ENCODE data around the gene TAS2R41. TPM values are rescaled to one million over a fixed set of nuclear protein-coding genes. Genes with fewer than 3 reads are reported as not detected.

The TAS2R41 gene
- total RNA-seq, 1 donor from 2014 or later = not detected

DNA sequence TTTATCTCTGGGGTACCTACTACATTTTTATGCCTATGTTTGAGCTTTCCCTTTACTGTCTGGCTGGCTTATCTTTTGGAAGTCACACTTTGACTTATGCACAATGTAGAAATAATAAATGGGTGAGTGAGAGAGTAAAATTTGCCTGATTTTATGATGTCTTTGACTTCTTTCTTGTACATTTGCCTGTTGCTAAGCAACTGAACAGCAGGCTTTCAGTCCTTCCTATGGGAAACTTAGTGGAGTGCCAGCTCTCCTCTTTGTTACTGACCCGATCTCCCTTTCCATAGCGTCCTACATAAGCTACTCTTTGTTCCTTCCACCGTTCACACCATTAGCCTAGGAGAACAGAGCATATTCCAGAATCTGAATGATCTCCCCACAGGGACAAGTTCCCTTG is 30.2 kb upstream of the TAS2R41 start:
- TF ChIP-seq, protein P1, sequence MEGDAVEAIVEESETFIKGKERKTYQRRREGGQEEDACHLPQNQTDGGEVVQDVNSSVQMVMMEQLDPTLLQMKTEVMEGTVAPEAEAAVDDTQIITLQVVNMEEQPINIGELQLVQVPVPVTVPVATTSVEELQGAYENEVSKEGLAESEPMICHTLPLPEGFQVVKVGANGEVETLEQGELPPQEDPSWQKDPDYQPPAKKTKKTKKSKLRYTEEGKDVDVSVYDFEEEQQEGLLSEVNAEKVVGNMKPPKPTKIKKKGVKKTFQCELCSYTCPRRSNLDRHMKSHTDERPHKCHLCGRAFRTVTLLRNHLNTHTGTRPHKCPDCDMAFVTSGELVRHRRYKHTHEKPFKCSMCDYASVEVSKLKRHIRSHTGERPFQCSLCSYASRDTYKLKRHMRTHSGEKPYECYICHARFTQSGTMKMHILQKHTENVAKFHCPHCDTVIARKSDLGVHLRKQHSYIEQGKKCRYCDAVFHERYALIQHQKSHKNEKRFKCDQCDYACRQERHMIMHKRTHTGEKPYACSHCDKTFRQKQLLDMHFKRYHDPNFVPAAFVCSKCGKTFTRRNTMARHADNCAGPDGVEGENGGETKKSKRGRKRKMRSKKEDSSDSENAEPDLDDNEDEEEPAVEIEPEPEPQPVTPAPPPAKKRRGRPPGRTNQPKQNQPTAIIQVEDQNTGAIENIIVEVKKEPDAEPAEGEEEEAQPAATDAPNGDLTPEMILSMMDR (conservative IDR thresholded peaks at IDR 0.05; ENCODE audit: low read depth, low read length) = no peak
- no peak for DNase-seq (ENCODE audit: low read depth)
- H3K4me3 ChIP-seq (ENCODE audit: low read depth, low read length) = no peak overlapping the region

DNA sequence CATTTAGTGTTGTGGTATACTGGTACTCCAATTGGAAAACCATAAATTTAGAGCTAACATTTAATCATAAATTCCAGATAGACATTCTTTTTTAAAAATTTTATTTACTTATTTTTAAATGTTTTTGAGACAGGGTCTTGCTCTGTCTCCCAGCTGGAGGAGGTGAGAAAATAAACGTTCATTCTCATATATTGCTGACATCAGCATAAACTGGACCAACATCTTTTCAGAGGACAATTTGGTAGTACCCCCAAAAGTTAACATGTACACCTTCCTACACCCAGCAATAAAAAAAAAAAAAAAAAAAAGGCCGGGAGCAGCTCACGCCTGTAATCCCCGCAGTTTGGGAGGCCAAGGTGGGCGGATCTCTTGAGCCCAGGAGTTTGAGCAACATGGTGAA is 29.2 kb upstream of the TAS2R41 start:
- no peak for DNase-seq (ENCODE audit: low read depth)
- TF ChIP-seq, protein P1 (conservative IDR thresholded peaks at IDR 0.05; ENCODE audit: low read depth, low read length) = no peak
- no peak overlapping the region for H3K4me3 ChIP-seq (ENCODE audit: low read depth, low read length)

DNA sequence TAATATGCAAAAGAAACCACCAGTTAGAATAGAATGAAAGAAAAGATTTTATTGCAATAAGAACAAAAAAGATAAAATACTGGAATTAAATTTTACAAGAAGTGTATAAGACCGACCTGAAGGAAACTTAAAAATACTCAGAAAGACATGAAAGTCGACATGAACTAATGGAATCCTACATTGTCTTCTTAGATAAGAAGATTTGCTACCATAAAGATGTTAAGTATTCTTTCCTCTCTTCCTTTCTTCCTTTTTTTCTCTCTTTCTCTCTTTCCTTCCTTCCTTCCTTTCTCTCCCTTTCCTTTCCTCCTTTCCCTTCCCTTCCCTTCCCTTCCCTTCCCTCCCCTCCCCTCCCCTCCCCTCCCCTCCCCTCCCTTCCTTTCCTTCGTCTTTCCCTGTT is 27.9 kb upstream of the TAS2R41 start:
- DNase-seq (ENCODE audit: low read depth) = no peak
- TF ChIP-seq, protein P1 (conservative IDR thresholded peaks at IDR 0.05; ENCODE audit: low read depth, low read length) = no peak
- no peak overlapping the region for H3K4me3 ChIP-seq (ENCODE audit: low read depth, low read length)

DNA sequence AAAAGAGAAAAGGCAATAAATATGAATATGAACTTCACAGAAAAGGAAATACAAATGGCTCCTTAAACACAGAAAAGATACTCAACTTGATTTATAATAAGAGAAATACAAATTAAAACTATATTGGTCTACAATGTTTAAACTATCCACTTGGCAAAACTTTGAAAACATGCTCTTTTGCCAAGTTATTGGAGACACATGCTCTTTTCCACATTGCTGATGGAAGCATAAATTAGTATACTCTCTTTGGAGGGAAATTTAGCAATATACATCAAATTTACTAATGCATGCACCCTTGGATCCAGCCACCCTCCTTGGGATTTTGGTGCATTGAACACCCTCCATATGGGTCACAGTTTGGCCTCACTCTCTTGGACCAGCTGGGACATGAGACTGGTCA is 26.6 kb upstream of the TAS2R41 start:
- TF ChIP-seq, protein P1 (conservative IDR thresholded peaks at IDR 0.05; ENCODE audit: low read depth, low read length) = no peak
- no peak for DNase-seq (ENCODE audit: low read depth)
- no peak overlapping the region for H3K4me3 ChIP-seq (ENCODE audit: low read depth, low read length)

DNA sequence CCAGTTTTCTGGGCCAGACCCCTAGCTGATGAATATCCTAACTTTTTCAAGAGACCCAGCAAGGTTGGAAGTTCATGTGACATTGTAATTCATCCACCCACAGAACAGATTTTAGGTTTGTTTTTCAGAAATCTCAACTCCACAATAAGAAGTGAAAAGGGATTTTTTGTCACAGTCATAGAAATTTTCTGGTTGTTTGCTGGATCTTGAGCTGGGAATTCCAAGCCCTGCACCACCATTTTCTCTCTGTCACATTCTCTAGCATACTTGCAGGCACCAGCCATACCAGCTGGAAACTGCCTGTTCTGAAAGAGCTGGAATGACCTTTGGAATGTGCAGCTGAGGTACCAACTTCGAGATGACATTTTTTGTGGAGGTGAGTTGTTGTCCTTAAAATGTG is 25.9 kb upstream of the TAS2R41 start:
- TF ChIP-seq, protein P1 (conservative IDR thresholded peaks at IDR 0.05; ENCODE audit: low read depth, low read length) = no peak
- DNase-seq (ENCODE audit: low read depth) = no peak
- H3K4me3 ChIP-seq (ENCODE audit: low read depth, low read length) = no peak overlapping the region

DNA sequence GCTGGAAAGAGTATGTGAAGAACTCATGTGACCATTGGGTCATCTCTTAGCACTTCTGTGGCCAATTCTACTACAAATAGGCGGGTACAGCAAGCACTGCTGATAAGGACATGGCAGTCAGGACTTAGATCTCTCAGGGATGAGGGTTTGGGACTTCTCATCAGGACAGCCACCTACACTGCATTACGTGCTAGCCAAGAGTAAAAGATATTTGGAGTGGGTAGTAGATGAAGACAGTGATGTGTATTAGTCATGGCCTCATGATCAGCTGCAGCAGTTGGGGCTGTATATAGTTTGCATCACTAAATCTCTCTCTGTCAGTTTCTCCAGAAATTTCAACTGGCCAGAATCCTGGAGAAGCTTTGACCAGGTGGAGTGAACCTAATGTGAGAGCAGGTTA is 25.2 kb upstream of the TAS2R41 start:
- no peak overlapping the region for H3K4me3 ChIP-seq (ENCODE audit: low read depth, low read length)
- no peak for DNase-seq (ENCODE audit: low read depth)
- TF ChIP-seq, protein P1 (conservative IDR thresholded peaks at IDR 0.05; ENCODE audit: low read depth, low read length) = no peak

DNA sequence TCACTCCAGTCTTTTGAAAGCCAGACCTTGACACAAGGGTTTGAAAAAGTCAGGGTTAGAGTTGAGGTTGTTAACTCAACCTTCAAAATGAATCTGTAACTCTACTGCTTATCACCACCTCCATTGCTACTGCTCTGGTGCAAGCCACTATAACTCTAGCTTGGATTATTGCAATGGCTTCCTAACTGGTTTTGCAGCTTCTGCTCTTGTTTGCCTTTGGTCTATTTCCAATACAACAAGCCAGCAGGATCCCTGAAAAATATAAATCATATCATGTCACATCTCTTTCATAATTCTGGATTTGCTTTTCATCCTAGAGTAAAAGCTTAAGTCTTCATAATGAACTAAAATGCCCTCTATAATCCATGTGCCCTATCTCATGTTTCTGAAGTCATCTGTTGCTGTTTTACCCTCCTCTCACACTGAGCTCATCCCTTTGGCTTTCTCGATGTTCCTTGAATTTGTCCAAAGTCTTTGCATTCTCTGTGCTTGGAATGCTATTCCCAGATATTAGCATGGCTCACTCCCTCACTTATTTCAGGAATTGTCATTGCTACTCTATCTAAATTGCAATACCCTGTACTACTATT is 23.5 kb upstream of the TAS2R41 start:
- TF ChIP-seq, protein P1 (conservative IDR thresholded peaks at IDR 0.05; ENCODE audit: low read depth, low read length) = no peak
- H3K4me3 ChIP-seq (ENCODE audit: low read depth, low read length) = no peak overlapping the region
- no peak for DNase-seq (ENCODE audit: low read depth)

All from epithelial cell of proximal tubule (primary cell).